HEK293T (cell line): ENCODE data around the gene VIPR2.

Source experiments
- SP1 ChIP-seq: fragments of 450-650 bp; IDR thresholded peaks from 2 replicates; pipeline ENCODE4 v1.6.1; 2017
- SUZ12 ChIP-seq: fragments of 450-650 bp; IDR thresholded peaks from 2 replicates; pipeline ENCODE4 v1.6.1; 2016; ENCODE audit warnings: mild to moderate bottlenecking

GRCh38 chr7:159136846-159137245, 7.8 kb downstream of the VIPR2 start:
- TF ChIP-seq SP1 (no peak), SUZ12 (no peak)
